AG20443 (cell line): ENCODE results near the gene TACR1.
"Not testable (repeated sequence)": the region's sequence is repeated elsewhere in the genome, so short reads cannot be mapped to it uniquely, and the experiment has no call there.

Source experiments
- DNase-seq: peaks from one replicate; pipeline ENCODE4 v3.0.0; 2012; ENCODE audit warnings: low spot score, mixed read lengths

Gene TACR1

GRCh38 chr2:75199428-75200011 is at the start of gene TACR1:
TACR1 (minus strand) TSS chr2:75199520; CDS start chr2:75198934, 586 bp downstream.
- peak; percentile 88 for DNase-seq

GRCh38 chr2:75248581-75248980 is 49.3 kb upstream of the TACR1 start:
- DNase-seq: not testable (repeated sequence)

GRCh38 chr2:75246441-75247167 is 47.3 kb upstream of the TACR1 start:
- no peak for DNase-seq

DNA sequence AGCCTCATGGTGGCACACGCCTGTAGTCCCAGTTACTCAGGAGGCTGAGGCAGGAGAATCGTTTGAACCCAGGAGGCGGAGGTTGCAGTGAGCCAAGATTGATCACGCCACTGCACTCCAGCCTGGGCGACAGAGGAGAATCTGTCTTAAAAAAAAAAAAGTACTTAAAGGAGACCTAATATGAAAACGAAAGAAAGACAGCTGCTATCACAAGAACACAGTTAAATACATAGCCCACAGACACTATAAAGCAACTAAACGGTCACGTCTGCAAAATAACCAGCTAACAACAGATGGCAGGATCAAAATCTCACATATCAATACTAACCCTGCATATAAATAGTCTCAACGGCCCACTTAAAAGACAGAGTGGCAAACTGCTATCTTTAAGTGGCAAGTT is 43.9 kb upstream of the TACR1 start:
- DNase-seq: no peak

- DNase-seq: no peak
These were observed 42.4 kb upstream of the TACR1 start for GRCh38 chr2:75241696-75242095.

DNA sequence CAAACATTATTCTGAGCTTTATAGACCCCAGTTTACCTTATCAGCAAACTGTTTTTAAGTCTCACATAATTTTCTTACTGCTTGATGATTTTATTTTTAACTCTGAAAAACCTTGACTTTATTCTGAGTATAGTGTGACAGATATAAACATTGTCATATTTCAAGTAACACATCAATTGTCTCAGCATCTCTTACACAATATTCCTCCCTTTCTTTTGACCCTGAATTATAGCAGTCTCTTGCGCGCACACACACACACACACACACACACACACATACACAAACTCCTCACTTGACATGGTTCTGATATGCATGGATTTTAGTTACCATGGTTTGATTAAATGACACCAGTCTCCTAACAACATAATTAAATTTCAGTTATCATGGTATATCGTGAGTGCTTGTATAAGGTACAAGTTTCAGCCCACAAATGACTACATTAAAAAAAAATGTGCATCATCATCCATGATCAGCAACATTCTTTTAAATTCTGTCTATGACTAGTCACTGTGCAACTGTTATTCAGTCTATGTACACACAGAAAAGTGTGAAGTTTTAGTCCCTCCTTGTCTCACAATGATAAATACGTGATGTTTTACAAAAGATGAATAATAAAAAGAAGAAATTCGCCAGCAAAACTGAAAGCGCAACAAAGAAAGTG is 39.5 kb upstream of the TACR1 start:
- peak; percentile 33 for DNase-seq

DNA sequence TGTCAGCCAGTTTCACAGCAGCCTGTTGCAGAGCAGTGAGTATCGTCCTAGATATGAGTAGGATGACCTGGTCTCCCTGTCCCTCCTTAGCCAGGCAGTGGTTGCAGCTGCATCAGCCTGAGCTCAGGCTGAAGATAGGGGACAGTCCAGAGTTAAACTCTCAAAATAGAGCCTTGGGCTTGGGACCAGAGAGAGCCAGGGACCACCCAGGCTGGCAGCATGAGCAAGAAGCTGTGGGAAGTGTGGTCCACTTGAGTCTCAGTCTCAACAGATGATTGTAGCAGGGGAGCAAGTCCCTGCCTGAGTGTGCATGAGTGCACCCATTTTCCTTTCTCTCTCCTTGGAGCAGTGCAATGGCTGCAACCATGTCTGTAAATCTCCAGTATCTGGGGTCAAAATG is 38.0 kb upstream of the TACR1 start:
- DNase-seq: no peak

DNA sequence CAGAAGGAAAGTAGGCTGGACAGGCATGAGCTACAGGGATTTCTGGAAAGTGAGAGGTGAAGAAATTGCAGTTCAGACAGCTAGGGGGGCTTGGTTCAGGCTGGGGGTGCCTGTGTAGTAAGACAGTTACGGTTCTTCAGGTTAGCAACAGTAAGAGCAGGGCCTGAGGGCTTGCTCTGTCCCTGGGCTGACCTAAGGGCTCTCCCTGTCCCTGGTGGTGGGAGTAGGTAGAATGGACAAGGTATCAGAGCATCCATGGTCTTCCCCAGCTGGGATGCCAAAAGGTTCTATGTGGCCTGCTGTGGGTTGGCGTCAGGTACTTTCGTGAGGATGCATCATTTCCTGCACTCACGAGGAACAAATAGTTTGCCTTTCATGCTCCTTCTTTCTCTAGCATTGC is 34.6 kb upstream of the TACR1 start:
- no peak for DNase-seq

- no peak for DNase-seq
These were observed 27.3 kb upstream of the TACR1 start for GRCh38 chr2:75226617-75227016.

- no peak for DNase-seq
These were observed 26.8 kb upstream of the TACR1 start for GRCh38 chr2:75226099-75226498.

GRCh38 chr2:75224636-75225094 is 25.3 kb upstream of the TACR1 start:
- DNase-seq: no peak

DNA sequence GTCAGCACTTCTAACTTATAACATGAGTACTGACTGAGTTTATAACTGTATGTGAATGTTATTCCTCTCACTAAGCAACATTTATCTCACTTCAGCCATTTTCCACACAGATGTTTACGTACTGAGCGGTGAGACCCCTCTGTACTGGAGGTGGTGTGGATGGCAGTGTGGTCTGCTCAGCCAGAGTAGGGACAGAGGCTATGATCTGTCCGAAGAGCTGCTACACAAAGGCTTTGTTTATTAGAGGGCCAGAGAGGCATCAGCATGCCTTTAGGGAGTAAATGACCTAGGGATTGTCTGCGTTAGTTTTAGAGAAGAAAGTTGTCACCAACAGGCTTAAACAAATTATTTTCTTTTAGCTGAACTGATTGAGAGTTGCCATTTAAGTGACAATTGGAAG is 23.2 kb upstream of the TACR1 start:
- no peak for DNase-seq

DNA sequence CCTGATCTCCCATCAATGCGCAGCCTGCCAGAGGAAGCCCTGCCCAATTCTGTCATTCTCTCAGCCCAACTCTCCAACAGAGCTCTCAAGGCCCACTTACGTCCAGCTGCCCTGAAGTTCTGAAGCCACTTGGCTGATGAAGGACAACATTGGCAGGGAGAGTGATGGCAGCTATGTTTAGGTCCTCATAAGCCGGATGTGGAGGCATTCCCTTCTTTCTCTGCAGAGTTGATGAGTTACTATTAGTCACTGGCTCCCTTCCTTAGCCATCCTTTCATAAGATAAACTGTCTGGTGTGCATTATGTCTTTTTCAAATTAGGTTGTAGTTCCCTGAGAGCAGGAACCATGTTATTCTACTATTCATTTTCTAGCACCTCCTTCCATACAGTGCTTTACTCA is 22.5 kb upstream of the TACR1 start:
- peak; percentile 64 for DNase-seq

- not testable (repeated sequence) for DNase-seq
These were observed 19.9 kb upstream of the TACR1 start for GRCh38 chr2:75219213-75219612.

DNA sequence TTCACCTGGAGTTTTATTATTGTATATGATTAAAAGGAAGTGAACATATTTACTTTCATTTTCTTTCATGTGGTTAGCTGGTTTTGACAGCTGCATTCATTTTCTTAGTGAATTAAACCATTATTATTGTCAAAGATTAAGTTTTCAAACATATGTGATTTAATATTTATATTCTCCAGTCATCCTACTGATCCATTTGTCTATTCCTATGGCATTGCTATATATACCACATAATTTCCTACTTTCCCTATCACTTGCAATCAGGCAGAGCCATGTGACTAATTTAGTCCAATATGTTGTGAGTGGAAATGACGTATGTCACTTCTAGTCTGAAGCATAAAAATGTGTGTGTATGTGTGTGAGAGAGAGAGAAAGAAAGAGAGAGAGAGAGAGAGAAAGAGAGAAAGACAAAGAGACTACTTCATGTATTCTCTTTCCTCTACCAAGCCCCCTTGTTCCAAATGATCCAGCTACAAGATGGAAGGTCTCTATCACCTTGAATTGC is 12.0 kb upstream of the TACR1 start:
- DNase-seq: no peak

GRCh38 chr2:75210409-75210808 is 11.1 kb upstream of the TACR1 start:
- DNase-seq: no peak

DNA sequence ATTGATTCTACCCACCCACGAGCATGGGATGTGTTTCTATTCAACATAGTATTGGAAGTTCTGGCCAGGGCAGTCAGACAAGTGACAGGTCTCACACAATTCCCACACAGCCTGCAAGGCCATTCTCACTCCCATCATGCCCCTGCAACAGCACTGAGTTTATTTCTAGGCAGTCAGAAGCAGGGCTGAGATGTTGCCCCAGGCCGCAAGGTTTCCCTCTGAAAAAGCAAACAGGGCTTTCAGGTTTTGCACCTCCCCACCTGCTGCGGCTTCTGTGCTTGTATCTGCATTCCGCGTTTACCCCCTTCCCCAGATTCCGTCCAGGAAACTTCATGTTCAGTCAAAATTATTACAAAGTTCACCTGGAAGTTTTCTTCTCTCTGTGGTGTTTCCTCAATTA is 9.4 kb upstream of the TACR1 start:
- no peak for DNase-seq

DNA sequence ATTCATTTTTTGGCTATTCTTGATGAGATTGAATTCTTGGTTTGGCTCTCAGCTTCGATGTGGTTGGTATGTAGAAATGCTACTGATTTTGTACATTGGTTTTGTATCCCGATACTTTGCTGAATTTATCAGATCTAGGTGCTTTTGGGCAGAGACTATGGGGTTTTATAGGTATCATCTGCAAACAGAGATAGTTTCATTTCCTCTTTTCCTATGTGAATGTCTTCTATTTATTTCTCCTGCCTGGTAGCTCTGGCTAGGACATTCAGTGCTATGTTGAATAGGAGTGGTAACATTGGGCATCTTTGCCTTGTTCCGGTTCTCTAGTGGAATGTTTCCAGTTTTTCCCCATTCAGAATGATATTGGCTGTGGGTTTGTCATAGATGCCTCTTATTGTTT is 5.5 kb upstream of the TACR1 start:
- no peak for DNase-seq

DNA sequence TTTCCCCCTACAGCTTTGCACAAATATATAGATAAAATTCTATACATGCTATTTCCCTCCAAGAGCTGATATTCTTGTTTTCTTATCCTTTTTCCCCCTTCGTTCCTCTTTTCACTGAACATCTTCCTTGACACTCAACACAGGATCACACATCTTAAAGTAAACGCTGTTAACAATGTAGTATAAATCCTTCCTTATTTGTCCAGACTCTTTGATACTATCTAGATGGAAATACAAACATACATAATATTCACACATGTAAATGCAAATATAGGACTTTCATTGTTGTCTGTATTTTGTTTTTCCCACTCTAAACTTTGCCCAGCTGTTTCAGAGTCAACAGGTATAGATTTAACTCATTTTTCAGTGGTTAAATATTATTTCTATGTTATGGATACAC is 3.0 kb upstream of the TACR1 start:
- DNase-seq: no peak

DNA sequence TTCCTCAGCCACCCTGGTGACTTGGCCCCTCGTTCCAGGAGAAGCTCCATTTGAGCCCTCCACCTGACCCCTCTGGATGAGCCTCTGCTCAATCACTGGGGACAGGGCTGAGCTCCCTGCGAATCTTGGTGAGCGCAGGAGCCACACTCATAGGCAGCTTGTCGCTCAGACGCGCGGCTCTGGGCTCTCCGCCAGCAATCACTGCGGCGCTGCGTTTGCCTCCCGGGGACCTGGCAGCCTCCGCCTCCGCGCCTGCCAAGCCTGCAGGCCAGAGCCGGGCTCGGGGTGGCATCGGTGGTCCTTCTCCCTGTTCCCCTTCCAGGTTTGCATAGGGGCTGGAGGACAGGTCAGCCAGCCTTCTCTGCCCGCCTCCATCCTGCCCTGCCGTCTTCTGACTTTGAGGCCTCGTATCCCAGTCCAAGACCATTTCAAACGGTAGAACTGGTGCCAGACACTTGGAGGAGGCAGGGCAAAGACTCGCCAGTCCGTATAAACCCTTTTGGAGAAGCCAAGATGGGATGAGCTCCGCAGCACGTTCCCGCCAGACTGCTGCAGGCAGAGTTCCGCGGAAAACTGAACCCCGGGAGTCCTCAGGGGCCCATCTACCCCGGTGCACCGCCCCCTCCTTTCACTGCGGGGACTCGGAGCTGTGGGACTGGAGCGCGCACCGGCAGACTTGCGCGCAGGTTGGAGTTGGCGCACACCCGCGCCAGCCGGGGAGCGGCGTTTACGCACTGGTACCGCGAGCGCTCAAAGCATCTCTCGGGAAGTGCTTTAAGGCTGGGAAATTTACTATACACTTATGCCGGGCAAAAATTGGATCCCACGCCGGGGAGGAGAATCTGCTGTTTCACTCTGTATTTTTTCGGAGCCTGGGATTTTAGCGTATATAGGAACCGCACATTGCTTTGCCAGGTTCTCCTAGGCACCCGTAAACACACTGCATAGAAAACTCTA is 1.1 kb upstream of the TACR1 start:
- DNase-seq: peak; percentile 44

DNA sequence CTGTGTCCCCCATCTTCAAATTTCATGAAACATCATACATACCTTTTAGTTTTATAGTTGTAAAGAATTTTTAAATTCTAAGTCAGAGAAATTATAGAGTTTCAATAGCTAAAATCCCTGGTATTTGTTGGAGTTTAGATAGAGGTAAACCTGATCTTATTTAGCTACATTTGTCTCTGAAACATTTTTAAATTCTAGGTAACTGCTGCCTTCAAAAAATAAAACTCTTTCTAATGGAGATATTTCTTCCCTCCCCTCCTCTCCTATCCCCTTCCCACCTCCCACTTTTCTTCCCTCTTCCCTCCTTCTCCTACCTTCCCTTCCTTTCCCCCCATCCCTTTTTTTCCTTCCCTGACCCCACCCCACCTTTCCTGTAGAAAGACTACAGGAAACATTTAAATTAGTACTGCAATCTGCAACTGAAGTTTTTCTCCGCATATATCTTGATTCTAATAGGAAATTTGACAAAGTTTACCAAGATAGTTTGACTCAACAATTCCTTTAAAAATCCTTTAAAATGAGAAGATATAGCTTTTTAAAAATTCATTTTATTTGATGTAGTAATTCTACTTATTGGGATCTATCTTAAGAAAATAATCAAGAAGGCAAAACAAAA is 4.1 kb downstream of the TACR1 start:
- DNase-seq: no peak
